Measurements from ENCODE around the gene COX6A1.
"Not testable (repeated sequence)": the region's sequence is repeated elsewhere in the genome, so short reads cannot be mapped to it uniquely, and the experiment has no call there.

Gene COX6A1

GRCh38 chr12:120428597-120429229 is 9.2 kb upstream of the COX6A1 start:
- DNase-seq, result no peak

- DNase-seq, result no peak
These were observed 8.5 kb upstream of the COX6A1 start for GRCh38 chr12:120429368-120429767.

DNA sequence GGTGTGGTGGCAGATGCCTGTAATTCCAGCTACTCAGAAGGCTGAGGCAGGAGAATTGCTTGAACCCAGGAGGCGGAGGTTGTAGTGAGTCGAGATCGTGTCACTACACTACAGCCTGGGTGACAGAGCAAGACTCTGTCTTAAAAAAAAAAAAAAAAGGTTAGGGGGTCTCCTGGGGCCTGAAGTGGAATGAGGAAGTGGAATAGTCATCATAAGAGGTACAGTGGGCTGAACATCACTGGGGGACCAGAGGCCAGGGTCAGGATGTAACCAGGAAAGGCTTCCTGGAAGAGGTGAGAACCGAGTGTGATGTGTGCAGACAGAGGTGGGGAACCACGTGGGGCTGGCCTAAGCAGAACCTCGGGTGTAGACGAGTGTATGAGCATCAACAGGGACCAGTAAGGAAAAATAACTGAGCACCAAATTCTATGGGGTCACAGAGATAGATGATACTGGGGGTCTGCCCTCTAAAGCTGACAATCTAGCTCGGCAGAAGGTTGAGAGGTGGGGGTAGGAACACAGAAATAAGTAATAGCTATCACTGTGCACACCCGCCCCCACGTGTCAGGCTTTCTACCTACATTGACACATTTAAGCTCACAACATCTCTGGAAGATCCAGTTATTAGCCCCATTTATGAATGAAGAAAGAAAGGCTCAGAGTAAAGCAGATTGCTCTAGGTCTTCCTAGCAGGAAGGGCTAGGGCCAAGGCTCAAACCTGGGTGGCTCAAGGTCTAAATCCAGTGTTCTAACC is 5.0 kb upstream of the COX6A1 start:
- no peak for DNase-seq

GRCh38 chr12:120438495-120439198 is 734 bp downstream of the COX6A1 start:
- no peak for DNase-seq

DNA sequence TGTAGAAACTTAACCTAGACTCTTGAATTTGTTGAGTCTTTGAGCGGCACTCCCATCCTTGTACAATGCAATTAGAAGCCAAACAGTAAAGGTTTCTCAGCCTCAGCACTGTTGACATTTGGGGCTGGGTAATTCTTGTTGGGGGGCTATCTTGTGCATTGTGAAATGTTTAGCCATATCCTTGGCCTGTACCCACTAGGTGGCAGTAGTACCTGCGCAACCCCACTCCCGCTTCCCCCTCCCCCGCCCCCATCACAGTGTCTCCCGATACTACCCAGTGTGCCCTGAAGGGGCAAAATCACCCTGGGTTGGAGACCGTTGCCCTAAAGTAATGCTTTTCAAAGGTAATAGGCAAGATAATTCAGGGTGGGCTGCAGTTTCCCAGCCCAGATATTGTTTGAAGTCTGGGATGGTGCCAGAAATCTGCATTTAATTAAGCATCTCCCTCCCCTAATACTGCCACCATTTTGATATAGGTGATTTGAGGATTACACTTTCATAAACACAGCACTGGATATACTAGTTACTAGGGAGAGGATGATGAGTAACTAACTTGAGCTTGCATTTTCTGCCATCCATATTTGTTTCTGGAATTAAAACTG is 1.8 kb downstream of the COX6A1 start:
- DNase-seq, result peak; percentile 65

DNA sequence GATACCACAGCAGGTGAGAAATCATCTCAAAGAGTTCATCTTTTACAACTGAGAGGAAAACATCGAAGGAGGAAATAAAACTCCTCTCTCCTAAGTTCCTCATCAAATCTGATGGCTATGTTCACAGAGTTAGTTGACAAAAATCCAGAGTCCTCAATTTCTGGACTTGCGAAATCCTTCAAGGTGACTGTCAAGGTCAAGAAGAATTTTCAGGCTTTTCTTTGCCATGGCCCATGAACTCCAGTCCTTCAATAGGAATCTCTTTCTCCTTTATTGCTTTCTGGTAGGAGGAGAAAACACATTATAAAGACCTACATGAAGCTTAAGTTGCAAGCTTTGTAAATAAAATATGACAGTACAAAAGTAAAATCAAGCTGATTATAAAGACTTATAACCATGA is 6.8 kb downstream of the COX6A1 start:
- DNase-seq, result no peak

DNA sequence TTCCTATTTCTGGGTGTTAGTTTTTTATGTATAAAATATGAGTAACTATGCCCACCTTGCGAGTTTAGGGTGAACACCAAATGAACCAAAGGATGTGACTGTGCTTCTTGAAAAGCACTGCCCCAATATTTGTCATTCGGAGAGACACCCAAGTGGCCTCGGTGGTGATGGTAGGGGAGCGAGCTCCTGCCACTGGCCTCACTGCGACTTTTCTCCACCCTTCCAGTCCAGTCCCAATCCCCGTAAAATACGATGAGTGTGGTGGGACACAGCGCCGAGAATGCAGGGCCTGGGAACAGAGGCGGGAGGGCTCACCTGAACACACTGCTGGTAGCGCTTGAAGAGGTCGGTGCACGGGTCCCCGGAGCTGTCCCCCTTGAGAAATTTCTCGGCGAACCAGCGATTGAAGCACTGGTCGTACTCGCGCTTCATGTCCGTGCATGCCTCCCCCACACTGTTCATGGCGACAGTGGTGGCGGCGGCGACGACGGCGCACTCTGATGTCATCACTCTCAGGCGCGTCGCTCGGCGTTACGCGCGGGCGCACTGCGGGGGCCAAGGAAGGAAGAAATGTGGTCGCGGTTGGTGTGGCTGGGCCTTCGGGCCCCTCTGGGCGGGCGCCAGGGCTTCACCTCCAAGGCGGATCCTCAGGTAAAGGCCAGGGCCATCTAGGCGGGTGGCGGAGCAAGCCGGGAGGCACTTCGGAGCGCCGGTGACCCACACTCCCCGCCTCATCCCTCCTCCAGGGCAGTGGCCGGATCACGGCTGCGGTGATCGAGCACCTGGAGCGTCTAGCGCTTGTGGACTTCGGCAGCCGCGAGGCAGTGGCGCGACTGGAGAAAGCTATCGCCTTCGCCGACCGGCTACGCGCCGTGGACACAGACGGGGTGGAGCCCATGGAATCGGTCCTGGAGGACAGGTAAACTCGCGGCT is 8.3 kb downstream of the COX6A1 start, which contains the start of the genes GATC and TRIAP1:
Gene GATC, plus strand, starts transcription at position 534 of the 933 bp plus-strand sequence. Its CDS starts 37 bp downstream, at position 571.
Gene TRIAP1, minus strand, starts transcription at position 474 of the 933 bp plus-strand sequence. Its CDS starts 12 bp downstream, at position 462.
- peak; percentile 80 for DNase-seq

GRCh38 chr12:120446844-120447178 is 8.9 kb downstream of the COX6A1 start:
- DNase-seq, result not testable (repeated sequence)

DNA sequence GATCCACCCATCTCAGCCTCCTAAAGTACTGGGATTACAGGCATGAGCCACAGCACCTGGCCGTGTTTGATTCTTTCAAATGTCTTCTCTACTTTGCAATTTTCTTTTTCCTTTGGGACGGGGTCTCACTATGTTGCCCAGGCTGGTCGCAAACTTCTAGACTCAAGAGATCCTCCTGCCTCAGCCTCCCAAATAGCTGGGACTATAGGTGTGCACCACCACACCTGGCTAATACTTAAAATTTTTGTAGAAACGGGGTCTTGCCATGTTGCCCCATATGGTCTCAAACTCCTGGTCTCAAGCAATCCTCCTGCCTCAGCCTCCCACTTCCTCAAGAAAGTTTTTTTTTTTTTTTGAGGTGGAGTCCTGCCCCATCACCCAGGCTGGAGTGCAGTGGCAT is 10.1 kb downstream of the COX6A1 start:
- DNase-seq, result no peak

- peak; percentile 16 for DNase-seq
These were observed 14.6 kb downstream of the COX6A1 start for GRCh38 chr12:120452524-120452923.

GRCh38 chr12:120453060-120453750 is 15.3 kb downstream of the COX6A1 start:
- DNase-seq, result no peak

- DNase-seq, result peak; percentile 22
These were observed 16.1 kb downstream of the COX6A1 start for GRCh38 chr12:120453977-120454376.

GRCh38 chr12:120455302-120455701 is 17.4 kb downstream of the COX6A1 start:
- no peak for DNase-seq

GRCh38 chr12:120457133-120457532 is 19.2 kb downstream of the COX6A1 start:
- DNase-seq, result peak; percentile 3

DNA sequence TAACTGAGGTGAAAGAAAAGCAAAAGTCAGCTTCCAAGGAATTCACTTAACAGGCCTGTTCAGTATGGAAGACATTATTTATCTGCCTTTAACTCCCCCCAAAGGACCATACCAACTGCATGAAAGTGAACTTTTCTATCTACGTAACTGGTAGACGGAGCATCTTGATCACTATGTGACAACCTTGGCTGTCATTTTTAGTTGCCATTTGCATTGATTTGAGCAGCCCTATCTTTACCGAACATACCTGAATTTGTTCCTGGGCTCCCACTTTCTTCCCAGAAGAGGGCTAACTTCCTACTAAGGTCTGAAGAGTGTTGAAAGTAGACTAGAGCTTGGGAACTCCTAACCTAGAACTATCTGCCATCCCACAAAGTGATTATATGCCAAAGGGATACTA is 22.2 kb downstream of the COX6A1 start:
- DNase-seq, result no peak

DNA sequence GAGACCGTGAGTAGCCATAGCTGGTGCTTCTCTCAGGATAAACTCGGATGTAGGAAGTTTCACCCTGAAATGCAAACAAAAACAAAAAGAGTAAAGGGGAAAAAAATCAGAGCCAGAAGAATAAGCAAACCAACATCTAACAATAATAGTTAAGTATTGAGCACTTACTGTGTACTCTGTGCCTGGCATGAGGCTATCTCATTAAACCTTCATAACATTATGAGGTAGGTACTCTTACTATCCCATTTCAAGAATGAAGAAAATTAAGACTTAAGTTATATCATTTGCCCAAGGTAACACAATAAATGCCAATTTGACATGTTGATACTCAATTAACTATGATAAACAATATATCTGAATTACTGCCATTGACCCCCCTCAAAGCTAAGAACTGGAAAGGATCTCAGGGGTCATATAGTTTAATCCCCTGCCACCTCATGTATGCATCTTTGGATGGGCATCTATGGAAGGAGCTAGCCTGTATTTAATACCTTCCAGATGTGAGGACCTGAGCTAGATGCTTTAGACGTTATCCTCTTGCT is 24.3 kb downstream of the COX6A1 start:
- no peak for DNase-seq

DNA sequence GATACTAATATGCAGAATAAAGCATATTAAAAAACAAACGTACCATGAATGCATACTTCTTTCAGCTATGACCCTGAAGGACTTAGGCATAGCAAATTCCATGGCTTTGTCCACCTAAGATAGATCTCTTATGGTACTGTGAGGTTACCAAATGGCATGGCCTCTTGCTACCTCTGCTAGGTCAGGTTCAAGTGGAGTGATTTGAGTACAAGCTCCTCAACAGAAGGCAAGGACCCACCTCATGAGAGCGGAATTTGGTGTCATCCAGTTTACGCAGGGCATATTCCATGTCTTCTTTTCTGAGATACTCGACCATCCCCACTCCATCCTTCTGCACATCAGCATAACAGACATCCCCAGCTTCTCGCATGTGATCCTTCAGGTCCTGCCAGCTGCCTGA is 25.8 kb downstream of the COX6A1 start:
- DNase-seq, result no peak

GRCh38 chr12:120465756-120466155 is 27.8 kb downstream of the COX6A1 start:
- DNase-seq, result no peak

DNA sequence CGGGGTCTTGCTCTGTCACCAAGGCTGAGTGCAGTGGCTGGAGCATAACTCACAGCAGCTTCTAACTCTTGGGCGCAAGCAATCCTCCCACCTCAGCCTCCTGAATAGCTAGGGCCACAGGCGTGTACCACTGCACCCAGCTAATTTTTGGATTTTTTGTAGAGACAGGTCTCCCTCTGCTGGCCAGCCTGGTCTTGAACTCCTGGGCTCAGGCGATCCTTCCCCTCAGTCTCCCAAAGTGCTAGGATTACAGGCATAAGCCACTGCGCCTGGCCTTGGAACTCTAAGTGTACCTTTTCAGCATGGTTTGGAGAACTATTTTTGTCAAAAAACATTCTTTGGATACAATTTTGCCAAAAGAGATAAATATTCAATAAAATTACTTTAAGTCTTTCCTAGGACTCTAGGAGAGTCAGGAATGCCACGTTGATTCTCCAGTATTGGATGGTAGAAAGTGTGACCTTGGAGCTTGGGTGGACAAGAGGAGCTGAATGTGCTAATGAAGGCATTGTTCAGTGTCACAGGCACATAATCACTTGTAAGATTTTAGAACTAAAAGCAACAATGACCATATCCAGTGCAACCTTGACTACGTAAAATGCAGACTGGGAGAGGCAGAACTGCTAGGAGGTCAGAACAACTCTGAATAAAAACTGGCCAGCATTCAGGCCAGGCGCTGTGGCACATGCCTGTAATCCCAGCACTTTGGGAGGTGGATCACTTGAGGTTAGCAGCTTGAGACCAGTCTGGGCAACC is 28.8 kb downstream of the COX6A1 start:
- peak; percentile 47 for DNase-seq

DNA sequence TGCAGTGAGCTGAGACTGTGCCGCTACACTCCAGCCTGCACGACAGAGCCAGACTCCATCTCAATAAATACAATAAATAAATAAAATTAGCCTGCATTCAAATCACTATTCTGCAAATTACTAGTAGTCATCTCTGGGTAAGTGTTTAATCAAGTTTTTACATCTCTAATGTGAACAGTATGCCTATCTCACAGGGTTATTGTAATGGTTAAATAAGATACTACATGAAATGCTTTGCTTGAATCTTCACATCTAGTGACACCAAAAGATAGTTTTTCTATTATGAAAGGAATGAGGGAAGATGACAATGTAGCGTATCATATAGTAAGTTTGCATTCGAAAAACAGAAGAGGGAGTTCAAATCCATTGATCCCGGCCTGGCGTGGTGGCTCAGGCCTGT is 29.5 kb downstream of the COX6A1 start:
- no peak for DNase-seq

Measured in fibroblast of skin of back (primary cell).